Measurements from ENCODE around the gene S100P.

DNA sequence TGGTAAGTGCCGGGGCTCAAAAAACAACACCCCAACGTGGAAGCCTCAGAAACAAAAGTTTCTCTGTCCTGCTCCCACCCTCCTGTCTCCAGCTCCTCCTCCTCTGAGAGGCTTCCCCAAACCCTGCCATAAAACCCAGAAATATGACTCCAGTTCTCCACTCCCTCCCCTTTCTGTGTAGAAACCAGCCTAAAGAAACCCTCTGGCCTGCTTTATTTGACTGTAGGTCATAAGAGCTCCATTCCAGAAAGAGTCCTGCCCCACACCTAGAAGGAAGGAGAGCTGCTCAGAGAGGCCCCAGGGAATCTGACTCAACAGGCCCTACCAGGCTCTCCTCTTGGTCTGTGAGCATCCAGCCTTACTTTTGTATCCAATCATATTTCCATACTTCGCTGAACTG is 872 bp upstream of the S100P start:
- no peak for TF ChIP-seq POLR2A (IDR thresholded peaks at IDR 0.05)
- TF ChIP-seq, protein P1, sequence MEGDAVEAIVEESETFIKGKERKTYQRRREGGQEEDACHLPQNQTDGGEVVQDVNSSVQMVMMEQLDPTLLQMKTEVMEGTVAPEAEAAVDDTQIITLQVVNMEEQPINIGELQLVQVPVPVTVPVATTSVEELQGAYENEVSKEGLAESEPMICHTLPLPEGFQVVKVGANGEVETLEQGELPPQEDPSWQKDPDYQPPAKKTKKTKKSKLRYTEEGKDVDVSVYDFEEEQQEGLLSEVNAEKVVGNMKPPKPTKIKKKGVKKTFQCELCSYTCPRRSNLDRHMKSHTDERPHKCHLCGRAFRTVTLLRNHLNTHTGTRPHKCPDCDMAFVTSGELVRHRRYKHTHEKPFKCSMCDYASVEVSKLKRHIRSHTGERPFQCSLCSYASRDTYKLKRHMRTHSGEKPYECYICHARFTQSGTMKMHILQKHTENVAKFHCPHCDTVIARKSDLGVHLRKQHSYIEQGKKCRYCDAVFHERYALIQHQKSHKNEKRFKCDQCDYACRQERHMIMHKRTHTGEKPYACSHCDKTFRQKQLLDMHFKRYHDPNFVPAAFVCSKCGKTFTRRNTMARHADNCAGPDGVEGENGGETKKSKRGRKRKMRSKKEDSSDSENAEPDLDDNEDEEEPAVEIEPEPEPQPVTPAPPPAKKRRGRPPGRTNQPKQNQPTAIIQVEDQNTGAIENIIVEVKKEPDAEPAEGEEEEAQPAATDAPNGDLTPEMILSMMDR (IDR thresholded peaks at IDR 0.05): no peak

All from testis (tissue), 2 donors.